DND-41 (cell line): ENCODE measurements around the gene ZNF581.

Experiments
- EZH2 ChIP-seq: IDR thresholded peaks from 3 replicates; pipeline ENCODE4 v1.6.1; 2012; ENCODE audit warnings: borderline replicate concordance, low read depth, mild to moderate bottlenecking, moderate library complexity, low read length, inconsistent platforms; ENCODE audit not compliant: severe bottlenecking
- TF ChIP-seq, protein P1 (sequence below): IDR thresholded peaks from 2 replicates; pipeline ENCODE4 v1.5.1; 2012; ENCODE audit warnings: borderline replicate concordance, low read length, moderate library complexity, mild to moderate bottlenecking; ENCODE audit not compliant: poor library complexity, severe bottlenecking; ENCODE audit errors: extremely low read depth

DNA sequence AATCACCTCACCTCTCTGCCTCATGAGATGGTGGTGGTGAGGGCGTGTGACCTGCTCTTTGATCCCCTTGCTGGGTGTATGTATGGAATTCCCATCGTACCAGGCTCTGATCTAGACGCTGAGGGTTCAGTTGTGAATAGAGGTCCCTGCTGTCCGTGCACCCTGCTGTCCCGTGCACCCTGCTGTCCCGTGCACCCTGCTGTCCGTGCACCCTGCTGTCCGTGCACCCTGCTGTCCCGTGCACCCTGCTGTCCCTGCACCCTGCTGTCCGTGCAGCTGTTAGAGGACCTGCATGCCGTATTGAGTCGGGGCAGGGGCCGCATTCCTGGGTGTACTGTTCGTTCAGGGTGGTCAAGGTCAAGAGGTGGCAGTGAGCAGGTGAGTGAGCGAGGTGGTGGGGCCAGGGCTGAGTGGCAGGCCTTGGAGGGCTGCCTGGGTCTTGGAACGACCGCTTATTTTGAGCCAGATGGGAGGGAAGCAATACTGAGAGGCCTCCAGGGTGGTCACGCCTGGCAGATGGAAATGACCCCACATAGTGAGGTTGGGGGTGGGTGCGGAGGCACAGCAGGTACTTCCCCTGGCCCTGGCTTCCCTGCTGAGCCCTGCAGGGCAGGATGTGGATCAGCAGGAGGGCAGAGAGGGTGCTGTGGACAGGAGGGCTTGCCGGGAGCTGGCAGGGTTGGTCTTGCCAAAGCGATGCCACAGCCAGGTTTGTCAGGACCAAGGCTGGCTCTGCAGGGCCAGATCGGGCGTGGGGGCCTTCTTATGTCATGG is 27.0 kb downstream of the ZNF581 start:
- TF ChIP-seq EZH2: no peak
- TF ChIP-seq, protein P1, sequence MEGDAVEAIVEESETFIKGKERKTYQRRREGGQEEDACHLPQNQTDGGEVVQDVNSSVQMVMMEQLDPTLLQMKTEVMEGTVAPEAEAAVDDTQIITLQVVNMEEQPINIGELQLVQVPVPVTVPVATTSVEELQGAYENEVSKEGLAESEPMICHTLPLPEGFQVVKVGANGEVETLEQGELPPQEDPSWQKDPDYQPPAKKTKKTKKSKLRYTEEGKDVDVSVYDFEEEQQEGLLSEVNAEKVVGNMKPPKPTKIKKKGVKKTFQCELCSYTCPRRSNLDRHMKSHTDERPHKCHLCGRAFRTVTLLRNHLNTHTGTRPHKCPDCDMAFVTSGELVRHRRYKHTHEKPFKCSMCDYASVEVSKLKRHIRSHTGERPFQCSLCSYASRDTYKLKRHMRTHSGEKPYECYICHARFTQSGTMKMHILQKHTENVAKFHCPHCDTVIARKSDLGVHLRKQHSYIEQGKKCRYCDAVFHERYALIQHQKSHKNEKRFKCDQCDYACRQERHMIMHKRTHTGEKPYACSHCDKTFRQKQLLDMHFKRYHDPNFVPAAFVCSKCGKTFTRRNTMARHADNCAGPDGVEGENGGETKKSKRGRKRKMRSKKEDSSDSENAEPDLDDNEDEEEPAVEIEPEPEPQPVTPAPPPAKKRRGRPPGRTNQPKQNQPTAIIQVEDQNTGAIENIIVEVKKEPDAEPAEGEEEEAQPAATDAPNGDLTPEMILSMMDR: no peak
